IMR-90 (cell line): ENCODE results near the gene BCAS1. TPM values are rescaled to one million over a fixed set of nuclear protein-coding genes. Genes with fewer than 3 reads are reported as not detected.
A peak's percentile ranks its signal among the peaks of the same experiment; 100 is the strongest.

ENCODE experiments used
- ATAC-seq: fragments of 200-7000 bp; cut with Tn5 transposase; 2 replicates; pipeline ENCODE4 v1.9.1; 2020; ENCODE audit warnings: low read depth, mild to moderate bottlenecking, moderate library complexity
- BruUV-seq: library from RNA; stranded (reverse); fragments of 400-500 nt; replicated peaks from 2 replicates; lab custom pipeline; 2021; lab: Mats Ljungman, UMichigan
- CTCF ChIA-PET: fragments of 300-600 bp; formaldehyde crosslinking; extraction: SDS; loops from one replicate; lab custom pipeline; 2021; ENCODE audit warnings: antibody characterized with exemption; lab: Yijun Ruan, JAX
- POLR2A ChIA-PET: fragments of 300-600 bp; sonication (Branson Sonifier 250); formaldehyde crosslinking; loops from one replicate; lab custom pipeline; 2022; ENCODE audit warnings: antibody characterized with exemption; ENCODE audit not compliant: unreplicated experiment; lab: Charles Lee
- DNase-seq: peaks from one replicate; pipeline ENCODE4 v3.0.0; 2013
- H2AFZ ChIP-seq: replicated peaks from 2 replicates; pipeline ENCODE3; 2013; ENCODE audit warnings: low read length, mild to moderate bottlenecking; ENCODE audit not compliant: poor library complexity
- H2AK5ac ChIP-seq: 2 replicates; pipeline ENCODE4 v1.6.1; 2013; ENCODE audit warnings: low read depth, low read length, inconsistent platforms
- H2AK9ac ChIP-seq: replicated peaks from 2 replicates; pipeline ENCODE3; 2013; ENCODE audit warnings: mild to moderate bottlenecking, low read depth, low read length, moderate library complexity; ENCODE audit not compliant: poor library complexity
- H2BK120ac ChIP-seq: 2 replicates; pipeline ENCODE4 v1.6.1; 2013; ENCODE audit warnings: low read depth, low read length, inconsistent platforms
- H2BK15ac ChIP-seq: 3 replicates; pipeline ENCODE4 v1.6.1; 2013; ENCODE audit warnings: low read depth, low read length, inconsistent platforms
- H2BK20ac ChIP-seq: 2 replicates; pipeline ENCODE4 v1.6.1; 2013; ENCODE audit warnings: low read depth, mild to moderate bottlenecking, inconsistent platforms, low read length, moderate library complexity
- H2BK5ac ChIP-seq: 2 replicates; pipeline ENCODE4 v1.6.1; 2013; ENCODE audit warnings: mild to moderate bottlenecking, low read depth, low read length, inconsistent platforms; ENCODE audit not compliant: poor library complexity, severe bottlenecking
- H3K14ac ChIP-seq: replicated peaks from 2 replicates; pipeline ENCODE4 v1.6.1; 2013; ENCODE audit warnings: low read depth, low read length, inconsistent platforms
- H3K18ac ChIP-seq: 2 replicates; pipeline ENCODE4 v1.6.1; 2013; ENCODE audit warnings: low read depth, low read length, control low read depth
- H3K23ac ChIP-seq: 2 replicates; pipeline ENCODE4 v1.6.1; 2013; ENCODE audit warnings: low read depth, low read length, inconsistent platforms
- H3K27ac ChIP-seq: 2 replicates; pipeline ENCODE4 v1.5.1; 2013; ENCODE audit warnings: mild to moderate bottlenecking, control low read depth, low read length; ENCODE audit not compliant: insufficient read depth
- H3K27me3 ChIP-seq: 2 replicates; pipeline ENCODE4 v1.6.1; 2013; ENCODE audit warnings: low read length; ENCODE audit not compliant: control insufficient read depth, insufficient read depth
- H3K36me3 ChIP-seq: 2 replicates; pipeline ENCODE4 v1.6.1; 2013; ENCODE audit warnings: low read length, mixed read lengths; ENCODE audit not compliant: control insufficient read depth, insufficient read depth
- H3K4ac ChIP-seq: 2 replicates; pipeline ENCODE4 v1.6.1; 2013; ENCODE audit warnings: low read depth, low read length, inconsistent platforms
- H3K4me1 ChIP-seq: 2 replicates; pipeline ENCODE4 v1.6.1; 2013; ENCODE audit warnings: low read length, mixed read lengths; ENCODE audit not compliant: control insufficient read depth, insufficient read depth
- H3K4me2 ChIP-seq: 2 replicates; pipeline ENCODE4 v1.6.1; 2013; ENCODE audit warnings: low read depth, mild to moderate bottlenecking, control low read depth, low read length, moderate library complexity
- H3K4me3 ChIP-seq: 2 replicates; pipeline ENCODE4 v1.5.1; 2013; ENCODE audit warnings: low read depth, mild to moderate bottlenecking, control low read depth, low read length, moderate library complexity; ENCODE audit not compliant: insufficient read depth
- H3K56ac ChIP-seq: 2 replicates; pipeline ENCODE4 v1.6.1; 2013; ENCODE audit warnings: low read length, inconsistent platforms; ENCODE audit not compliant: insufficient read depth; ENCODE audit errors: extremely low read depth
- H3K79me1 ChIP-seq, 2 experiments: 2 replicates each; pipeline ENCODE4 v1.6.1; 2013; ENCODE audit warnings: low read length in 2 of 2, inconsistent platforms in 1 of 2, low read depth in 1 of 2
- H3K9ac ChIP-seq: 2 replicates; pipeline ENCODE4 v1.6.1; 2013; ENCODE audit warnings: low read depth, low read length, control low read depth
- H3K9me1 ChIP-seq: 2 replicates; pipeline ENCODE4 v1.6.1; 2013; ENCODE audit warnings: low read length, inconsistent platforms; ENCODE audit not compliant: insufficient read depth
- H3K9me3 ChIP-seq: 2 replicates; pipeline ENCODE4 v1.6.1; 2013; ENCODE audit warnings: low read length; ENCODE audit not compliant: control insufficient read depth, insufficient read depth
- H4K20me1 ChIP-seq: 2 replicates; pipeline ENCODE4 v1.6.1; 2013; ENCODE audit warnings: low read length, inconsistent platforms; ENCODE audit not compliant: insufficient read depth
- H4K5ac ChIP-seq: 2 replicates; pipeline ENCODE4 v1.6.1; 2013; ENCODE audit warnings: mild to moderate bottlenecking, low read depth, low read length, control low read depth
- H4K8ac ChIP-seq, 2 experiments: 2 replicates each; pipeline ENCODE4 v1.6.1; 2013; ENCODE audit warnings: low read depth in 2 of 2, low read length in 2 of 2, control low read depth in 1 of 2, inconsistent platforms in 1 of 2
- H4K91ac ChIP-seq: 2 replicates; pipeline ENCODE4 v1.6.1; 2013; ENCODE audit warnings: low read depth, low read length, inconsistent platforms; ENCODE audit not compliant: insufficient read depth
- BHLHE40 ChIP-seq: fragments of 150-350 bp; IDR thresholded peaks from 2 replicates; pipeline ENCODE4 v1.6.1; 2016; ENCODE audit warnings: mild to moderate bottlenecking, low read depth, low read length
- CEBPB ChIP-seq: IDR thresholded peaks from 2 replicates; pipeline ENCODE4 v1.6.1; 2012; ENCODE audit warnings: low read depth, low read length, improper control_type of control experiment
- CTCF ChIP-seq: conservative IDR thresholded peaks from 2 replicates; pipeline ENCODE4 v1.5.1; 2012; ENCODE audit warnings: mild to moderate bottlenecking, low read depth, low read length, improper control_type of control experiment
- FOS ChIP-seq: fragments of 150-350 bp; IDR thresholded peaks from 2 replicates; pipeline ENCODE4 v1.6.1; 2016; ENCODE audit warnings: low read depth, low read length
- NFE2L2 ChIP-seq: fragments of 150-350 bp; IDR thresholded peaks from 2 replicates; pipeline ENCODE4 v1.6.1; 2016; ENCODE audit warnings: low read depth, mild to moderate bottlenecking, low read length
- POLR2A ChIP-seq: IDR thresholded peaks from 2 replicates; pipeline ENCODE4 v1.6.1; 2012; ENCODE audit warnings: mild to moderate bottlenecking, low read depth, low read length
- RAD21 ChIP-seq: IDR thresholded peaks from 2 replicates; pipeline ENCODE4 v1.6.1; 2012; ENCODE audit warnings: low read length, improper control_type of control experiment
- RCOR1 ChIP-seq: IDR thresholded peaks from 2 replicates; pipeline ENCODE4 v1.6.1; 2012; ENCODE audit warnings: mild to moderate bottlenecking, low read length, improper control_type of control experiment; ENCODE audit not compliant: insufficient replicate concordance
- RFX5 ChIP-seq: IDR thresholded peaks from 2 replicates; pipeline ENCODE4 v1.8.0; 2012; ENCODE audit warnings: low read depth, mild to moderate bottlenecking, low read length, moderate library complexity
- SMC3 ChIP-seq: fragments of 150-350 bp; IDR thresholded peaks from 2 replicates; pipeline ENCODE4 v1.6.1; 2016; ENCODE audit warnings: low read depth, mild to moderate bottlenecking, antibody characterized with exemption, low read length, moderate library complexity
- WGBS, 2 experiments: methylation state at CpG; one replicate each; pipeline versions ENCODE4 v1.1.5 to v1.1.7; 2013; ENCODE audit warnings: missing lambda C conversion rate in 2 of 2; ENCODE audit not compliant: insufficient read length in 1 of 2; ENCODE audit errors: extremely low coverage in 2 of 2; 5-methylcytosine and 5-hydroxymethylcytosine counted together
- dilution Hi-C: fragments of 300-500 bp; cut with HindIII; formaldehyde crosslinking; loops from one replicate; pipeline ENCODE4 v1.14.3; 2018; ENCODE audit warnings: low sequenced_read_pairs; ENCODE audit not compliant: unreplicated experiment
- in situ Hi-C: fragments of 300-500 bp; cut with MboI; formaldehyde crosslinking; loops from 3 replicates; pipeline ENCODE4 v1.14.3; 2019; ENCODE audit warnings: low sequenced_read_pairs, inconsistent platforms, mixed read lengths
- intact Hi-C: fragments of 100-400 bp; cut with micrococcal nuclease; formaldehyde crosslinking; loops from 2 replicates; pipeline ENCODE4 v1.10.0; 2022
- polyA plus RNA-seq, 3 experiments: library from polyadenylated mRNA; depleted of rRNA; stranded (reverse); fragments of >200 nt; gene quantifications; 2 replicates each; pipeline ENCODE4 v1.2.3, GENCODE V29; 2012; ENCODE audit warnings: low replicate concordance in 1 of 3
- total RNA-seq: library from RNA; depleted of rRNA; stranded (reverse); fragments of >200 nt; gene quantifications from 2 replicates; pipeline ENCODE4 v1.2.3, GENCODE V29; 2012
- TF ChIP-seq, protein P1 (sequence below): fragments of 150-350 bp; IDR thresholded peaks from 2 replicates; pipeline ENCODE4 v1.6.1; 2016; ENCODE audit warnings: low read depth, mild to moderate bottlenecking, low read length, moderate library complexity, borderline replicate concordance

Gene BCAS1
- total and polyA plus RNA-seq, 2 of the 4 experiments (the other 2 are of a cell fraction): under 0.01 TPM; not detected in 1

- Histone ChIP-seq H3K27ac (no peak overlapping the region), H2AFZ (no peak overlapping the region), H3K4me1 (no peaks in the 10 kb centered on the region), H3K56ac (no peak overlapping the region), H3K27me3 (peaks cover 2% of the 10 kb centered on the region; the same call in 1 of the 2 replicates), H3K4me3 (no peak overlapping the region), H3K4me2 (no peak overlapping the region), H2BK15ac (no peak overlapping the region), H2AK5ac (no peak overlapping the region), H4K5ac (no peak overlapping the region), H3K9ac (no peak overlapping the region), H3K18ac (no peak overlapping the region), H3K14ac (no peak overlapping the region), H4K91ac (no peak overlapping the region), H3K9me3 (no peaks in the 10 kb centered on the region; the same call in 1 of the 2 replicates), H4K20me1 (no peaks in the 10 kb centered on the region), H3K4ac (no peak overlapping the region), H2BK5ac (no peak overlapping the region), H3K36me3 (no peaks in the 10 kb centered on the region), H3K9me1 (no peaks in the 10 kb centered on the region), H4K8ac (no peak overlapping the region), H3K23ac (no peak overlapping the region), H2BK20ac (no peak overlapping the region), H3K79me1 (no peaks in the 10 kb centered on the region), H2BK120ac (no peak overlapping the region), H2AK9ac (no peak overlapping the region)
- DNase-seq (peak; percentile 16), ATAC-seq (no peak)
- BruUV-seq: no TSS peak
- ChIA-PET POLR2A (no interaction called here), CTCF (no interaction called here)
- WGBS, 2 experiments: no CpG with 5 or more reads among the region's 2 CpGs
- in situ Hi-C loops (no loop called here), dilution Hi-C loops (no loop called here), intact Hi-C loops (no loop called here)
- TF ChIP-seq, protein P1, sequence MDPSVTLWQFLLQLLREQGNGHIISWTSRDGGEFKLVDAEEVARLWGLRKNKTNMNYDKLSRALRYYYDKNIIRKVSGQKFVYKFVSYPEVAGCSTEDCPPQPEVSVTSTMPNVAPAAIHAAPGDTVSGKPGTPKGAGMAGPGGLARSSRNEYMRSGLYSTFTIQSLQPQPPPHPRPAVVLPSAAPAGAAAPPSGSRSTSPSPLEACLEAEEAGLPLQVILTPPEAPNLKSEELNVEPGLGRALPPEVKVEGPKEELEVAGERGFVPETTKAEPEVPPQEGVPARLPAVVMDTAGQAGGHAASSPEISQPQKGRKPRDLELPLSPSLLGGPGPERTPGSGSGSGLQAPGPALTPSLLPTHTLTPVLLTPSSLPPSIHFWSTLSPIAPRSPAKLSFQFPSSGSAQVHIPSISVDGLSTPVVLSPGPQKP: no peak
- TF ChIP-seq RFX5: no peak
- TF ChIP-seq POLR2A: no peak
- TF ChIP-seq FOS: no peak
- peak; percentile 25; the same call in 1 of the 2 replicates for TF ChIP-seq RAD21
- TF ChIP-seq CEBPB: no peak
- no peak for TF ChIP-seq RCOR1
- TF ChIP-seq SMC3: no peak
- TF ChIP-seq NFE2L2: no peak
- TF ChIP-seq BHLHE40: no peak
- peak; percentile 31; the same call in 1 of the 2 replicates for TF ChIP-seq CTCF
These were observed 112.8 kb downstream of the BCAS1 start for GRCh38 chr20:53957451-53958172.
